Heart right ventricle (tissue), 16 donors: Measurements from ENCODE around the gene CCL18. TPM values are rescaled to one million over a fixed set of nuclear protein-coding genes. Genes with fewer than 3 reads are reported as not detected.
"Not testable (repeated sequence)": the region's sequence is repeated elsewhere in the genome, so short reads cannot be mapped to it uniquely, and the experiment has no call there.

ENCODE experiments used
- ATAC-seq, 8 donors: fragments of 200-7000 bp; cut with Tn5 transposase; one replicate each; pipeline ENCODE4 v1.9.1; 2020; ENCODE audit warnings: mild to moderate bottlenecking in 8 of 8, moderate library complexity in 8 of 8, moderate number of reproducible peaks in 1 of 8
- DNase-seq, 2 donors: peaks; one replicate each; pipeline ENCODE4 v3.0.0-alpha.2; 2020
- H3K27ac ChIP-seq, 10 donors: fragments of 200-600 bp; sonication (generic) in 2 of 10; one replicate each; pipeline versions ENCODE4 v1.5.0 to v1.8.0; 2020 to 2022; ENCODE audit warnings: mild to moderate bottlenecking in 3 of 10
- H3K27me3 ChIP-seq, 7 donors: fragments of 200-600 bp; one replicate each; pipeline ENCODE4 v1.8.0; 2021 to 2022; ENCODE audit warnings: mild to moderate bottlenecking in 2 of 7
- H3K36me3 ChIP-seq, 9 donors: fragments of 200-600 bp; sonication (generic) in 1 of 9; one replicate each; pipeline versions ENCODE4 v1.5.0 to v1.8.0; 2020 to 2022; ENCODE audit warnings: mild to moderate bottlenecking in 2 of 9
- H3K4me1 ChIP-seq, 9 donors: fragments of 200-600 bp; sonication (generic) in 1 of 9; one replicate each; pipeline versions ENCODE4 v1.5.0 to v1.8.0; 2020 to 2022; ENCODE audit warnings: mild to moderate bottlenecking in 4 of 9
- H3K4me3 ChIP-seq, 10 donors: fragments of 200-600 bp; sonication (generic) in 2 of 10; one replicate each; pipeline versions ENCODE4 v1.5.0 to v1.8.0; 2020 to 2022; ENCODE audit warnings: mild to moderate bottlenecking in 7 of 10, moderate library complexity in 2 of 10
- H3K9me3 ChIP-seq, 11 donors: fragments of 200-600 bp in 10 of 11; sonication (generic) in 2 of 11; one replicate each; pipeline versions ENCODE4 v1.5.0 to v1.8.0; 2013 to 2022; ENCODE audit warnings: mild to moderate bottlenecking in 2 of 11, control low read depth in 1 of 11, moderate library complexity in 1 of 11
- WGBS, 2 donors: extraction: QIAGEN DNeasy Blood & Tissue Kit; methylation state at CpG; one replicate each; pipeline ENCODE4 v1.1.7; 2013; ENCODE audit warnings: inconsistent platforms in 1 of 2; 5-methylcytosine and 5-hydroxymethylcytosine counted together
- intact Hi-C, 10 donors: fragments of 100-400 bp; cut with DNase I; formaldehyde crosslinking; loops; one replicate each; pipeline versions ENCODE4 v1.11.1 to v1.14.2; 2022
- polyA plus RNA-seq, 2 donors: library from polyadenylated mRNA; stranded (reverse); fragments of 200-250 nt; gene quantifications; one replicate each; pipeline ENCODE4 v1.2.3, GENCODE V29; 2013
- total RNA-seq, 10 donors: library from RNA; stranded (reverse); fragmentation: NEBNext Ultra II Directional in 3 of 10; extraction: Animal tissue kit (Norgen Biotek cat#: 25700) in 3 of 10; gene quantifications; one replicate each; pipeline versions ENCODE4 v1.2.1 to v1.2.4, GENCODE V29; 2021 to 2023
- TF ChIP-seq, protein P1 (sequence below), 9 donors: fragments of 200-600 bp; sonication (generic) in 2 of 9; IDR thresholded peaks; one replicate each; pipeline versions ENCODE4 v1.5.0 to v1.8.0; 2021 to 2022; ENCODE audit warnings: antibody characterized with exemption in 9 of 9, mild to moderate bottlenecking in 5 of 9, moderate library complexity in 1 of 9
- donor health status: Arrhythmogenic right ventricular cardiomyopathy.
- donor health status: ischemic (EF 13 %, LVEDD 7.1; RV severe dilation, severe dysfunction).
- donor health status: healthy with polysubstance abuse.
- donor health status: DM: no; HTN: yes; CAD: no.
- donor health status: DM: no; HTN: no; CAD: no.
- donor health status: ischemic (EF 25% LVEDD 6.9; RV normal size, moderate dysfunction).
- donor health status: ischemic (EF 25% LVEDD 5.7; RV mildly dilated, moderate dysfunction).
- donor health status: healthy.
- donor health status: DM: yes; HTN: yes; CAD: no.
- donor health status: Ischemic cardiomyopathy.
- donor health status: ischemic (EF 35%, LVEDD 5.7; RV mildly dilated, moderate dysfunction).
- donor health status: nonischemic (EF 11% LVEDD 7.7; RV severe dilation, severe dysfunction).
- donor health status: DM: yes; HTN: yes; CAD: no.
- donor health status: PGD.
- donor health status: ischemic (EF 29% LVEDD 5.4; RV normal size, mild dysfunction).
- donor health status: nonischemic (EF 23%, LVEDD 6.1; RV moderate dilation, normal function).

Gene CCL18
- total and polyA plus RNA-seq, 12 donors = 0.83 to 21.0 (median 1.7) TPM; not detected in 1

DNA sequence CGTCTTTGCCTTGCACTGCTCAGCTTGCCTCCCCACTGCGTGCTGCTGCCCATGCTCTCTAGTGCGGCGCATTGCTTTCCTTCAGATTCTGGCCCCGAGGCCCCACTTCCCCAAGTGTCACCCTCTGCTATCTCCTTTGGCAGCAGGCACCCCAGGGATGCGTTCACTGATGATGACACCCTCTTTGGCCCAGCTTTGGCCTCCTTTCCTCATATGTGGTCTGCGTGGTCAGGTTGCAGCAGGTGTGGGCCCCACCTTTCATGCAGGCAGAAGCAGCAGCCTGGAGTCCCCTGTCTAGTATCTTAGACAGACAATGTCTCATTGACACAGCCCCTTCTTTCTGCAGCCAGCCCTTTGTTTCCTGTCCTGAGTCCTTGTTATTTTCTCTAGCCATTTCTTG lies 30.7 kb downstream of the CCL18 start:
- Histone ChIP-seq H3K27me3 (peaks cover 0 to 16% (median 6%) of the 10 kb centered on the region in 7 donors), H3K36me3 (no peaks in the 10 kb centered on the region), H3K27ac (no peak overlapping the region), H3K4me1 (peaks cover 0 to 21% (median 0%) of the 10 kb centered on the region in 9 donors), H3K9me3 (no peaks in the 10 kb centered on the region), H3K4me3 (no peak overlapping the region)
- TF ChIP-seq, protein P1, sequence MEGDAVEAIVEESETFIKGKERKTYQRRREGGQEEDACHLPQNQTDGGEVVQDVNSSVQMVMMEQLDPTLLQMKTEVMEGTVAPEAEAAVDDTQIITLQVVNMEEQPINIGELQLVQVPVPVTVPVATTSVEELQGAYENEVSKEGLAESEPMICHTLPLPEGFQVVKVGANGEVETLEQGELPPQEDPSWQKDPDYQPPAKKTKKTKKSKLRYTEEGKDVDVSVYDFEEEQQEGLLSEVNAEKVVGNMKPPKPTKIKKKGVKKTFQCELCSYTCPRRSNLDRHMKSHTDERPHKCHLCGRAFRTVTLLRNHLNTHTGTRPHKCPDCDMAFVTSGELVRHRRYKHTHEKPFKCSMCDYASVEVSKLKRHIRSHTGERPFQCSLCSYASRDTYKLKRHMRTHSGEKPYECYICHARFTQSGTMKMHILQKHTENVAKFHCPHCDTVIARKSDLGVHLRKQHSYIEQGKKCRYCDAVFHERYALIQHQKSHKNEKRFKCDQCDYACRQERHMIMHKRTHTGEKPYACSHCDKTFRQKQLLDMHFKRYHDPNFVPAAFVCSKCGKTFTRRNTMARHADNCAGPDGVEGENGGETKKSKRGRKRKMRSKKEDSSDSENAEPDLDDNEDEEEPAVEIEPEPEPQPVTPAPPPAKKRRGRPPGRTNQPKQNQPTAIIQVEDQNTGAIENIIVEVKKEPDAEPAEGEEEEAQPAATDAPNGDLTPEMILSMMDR (IDR thresholded peaks at IDR 0.05) = no peak
- no peak for ATAC-seq
- 87 to 90% methylated on average over 7 of the region's 7 CpGs for WGBS, 2 donors
- no peak for DNase-seq
- intact Hi-C loops = no loop called here

DNA sequence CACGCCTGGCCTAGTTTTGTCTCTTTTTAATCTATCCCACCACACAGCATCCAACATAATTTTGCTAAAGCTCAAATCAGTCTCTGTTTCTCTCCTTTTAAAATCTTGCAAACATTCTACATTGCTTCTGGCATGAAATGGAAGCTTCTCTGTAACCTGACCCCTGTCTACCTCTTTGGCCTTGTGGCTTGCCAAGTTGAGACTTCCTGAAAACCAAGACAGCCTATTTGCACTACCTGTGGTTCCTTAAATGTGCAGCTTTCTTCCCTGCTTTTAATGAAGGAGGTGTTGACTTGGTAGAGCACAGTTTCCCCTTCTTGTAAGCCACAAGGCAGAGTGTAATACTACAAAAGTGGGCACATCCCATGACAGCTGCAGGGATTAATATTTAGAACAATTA lies 31.9 kb downstream of the CCL18 start:
- intact Hi-C loops = no loop called here
- Histone ChIP-seq H3K27ac (no peak overlapping the region), H3K27me3 (peaks cover 0 to 10% (median 2%) of the 10 kb centered on the region in 7 donors), H3K9me3 (no peaks in the 10 kb centered on the region), H3K4me1 (peaks cover 0 to 10% (median 0%) of the 10 kb centered on the region in 9 donors), H3K4me3 (no peak overlapping the region), H3K36me3 (no peaks in the 10 kb centered on the region)
- TF ChIP-seq, protein P1 (IDR thresholded peaks at IDR 0.05) = no peak
- no peak for DNase-seq
- ATAC-seq = no peak
- 89 to 95% methylated on average over 1 of the region's 1 CpG for WGBS, 2 donors

DNA sequence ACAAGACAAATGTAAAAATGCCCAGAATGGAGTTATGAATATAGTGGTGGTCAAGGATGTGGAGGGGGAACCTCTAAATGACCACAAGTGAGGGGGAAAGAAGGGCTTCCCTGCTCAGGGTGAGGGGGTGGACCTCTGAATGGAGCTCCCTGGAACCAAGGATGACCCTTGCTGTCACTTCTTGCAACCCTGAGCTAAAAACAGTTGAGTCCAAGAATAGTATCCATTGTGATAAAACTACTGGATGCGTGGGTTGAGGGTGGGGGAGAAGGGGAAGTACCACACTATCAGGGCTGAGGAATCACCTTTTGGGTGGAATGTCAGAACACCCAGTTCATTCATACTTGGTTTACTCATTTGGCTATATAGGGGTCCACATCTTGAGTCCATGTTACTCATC lies 34.9 kb downstream of the CCL18 start:
- H3K4me1 ChIP-seq = peaks cover 0 to 10% (median 0%) of the 10 kb centered on the region in 9 donors
- H3K27ac ChIP-seq, H3K9me3 ChIP-seq, intact Hi-C loops, H3K4me3 ChIP-seq, ATAC-seq, H3K36me3 ChIP-seq, DNase-seq, H3K27me3 ChIP-seq: not testable (repeated sequence)
- 38 to 53% methylated on average over 1 of the region's 1 CpG for WGBS, 2 donors

DNA sequence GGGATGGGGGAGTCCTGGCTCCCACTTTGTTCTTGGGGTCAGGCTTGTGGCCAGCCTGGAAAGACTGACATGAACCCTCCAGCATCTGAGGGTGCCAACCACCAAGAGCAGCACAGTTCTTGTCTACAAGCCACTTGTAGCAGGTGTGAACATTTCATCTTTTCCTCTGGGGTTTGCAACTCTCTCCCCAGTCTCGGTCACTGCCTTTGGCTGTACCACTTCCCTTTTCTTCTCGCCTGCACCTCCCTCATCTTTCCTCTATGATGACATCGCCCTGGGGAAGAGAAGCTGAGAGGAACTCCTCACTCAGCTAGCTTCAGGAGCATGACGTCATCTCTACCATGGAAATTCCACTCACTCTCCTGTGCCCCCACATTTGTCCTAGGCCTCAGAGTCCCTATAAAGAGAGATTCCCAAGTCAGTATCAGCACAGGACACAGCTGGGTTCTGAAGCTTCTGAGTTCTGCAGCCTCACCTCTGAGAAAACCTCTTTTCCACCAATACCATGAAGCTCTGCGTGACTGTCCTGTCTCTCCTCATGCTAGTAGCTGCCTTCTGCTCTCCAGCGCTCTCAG lies 39.4 kb downstream of the CCL18 start, which contains the start of gene CCL4:
Gene CCL4 (plus strand): TSS at position 427 of the 575 bp plus-strand sequence. CDS start 79 bp downstream, at position 506.
- Histone ChIP-seq H3K27me3 (peaks cover 0 to 20% (median 4%) of the 10 kb centered on the region in 7 donors), H3K27ac (peak within 1 kb of the TSS in 1 of 10 donors; percentile 73), H3K4me3 (peak within 1 kb of the TSS in 1 of 10 donors; percentile 27), H3K4me1 (peaks cover 0 to 40% (median 0%) of the 10 kb centered on the region in 9 donors)
- H3K36me3 ChIP-seq, DNase-seq, H3K9me3 ChIP-seq, intact Hi-C loops: not testable (repeated sequence)
- WGBS, 2 donors = 58 to 61% methylated on average over 6 of the region's 6 CpGs
- peak; percentile 61 to 85 (median 72) for ATAC-seq

DNA sequence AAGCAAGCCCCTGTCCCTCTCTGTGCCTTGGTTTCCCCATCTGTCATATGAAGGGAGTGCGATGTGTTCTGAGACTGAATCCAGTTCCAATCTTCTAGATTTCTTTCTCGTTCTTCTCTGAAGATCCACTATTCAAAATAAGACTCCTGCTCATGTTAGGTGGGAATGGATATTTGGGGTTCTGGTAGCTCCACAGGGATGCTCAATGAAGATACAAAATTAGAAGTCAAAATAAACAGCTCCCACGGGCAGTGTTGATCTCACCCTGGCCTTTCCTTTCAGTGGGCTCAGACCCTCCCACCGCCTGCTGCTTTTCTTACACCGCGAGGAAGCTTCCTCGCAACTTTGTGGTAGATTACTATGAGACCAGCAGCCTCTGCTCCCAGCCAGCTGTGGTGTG lies 40.2 kb downstream of the CCL18 start:
- H3K36me3 ChIP-seq, H3K9me3 ChIP-seq, intact Hi-C loops, ATAC-seq, DNase-seq: not testable (repeated sequence)
- H3K27me3 ChIP-seq = peaks cover 0 to 24% (median 4%) of the 10 kb centered on the region in 7 donors
- H3K27ac ChIP-seq = peak overlapping the region in 1 of 10 donors; percentile 73
- 40 to 55% methylated on average over 4 to 6 of the region's 7 CpGs for WGBS, 2 donors
- peaks cover 0 to 45% (median 0%) of the 10 kb centered on the region in 9 donors for H3K4me1 ChIP-seq
- peak overlapping the region in 1 of 10 donors; percentile 27 for H3K4me3 ChIP-seq

DNA sequence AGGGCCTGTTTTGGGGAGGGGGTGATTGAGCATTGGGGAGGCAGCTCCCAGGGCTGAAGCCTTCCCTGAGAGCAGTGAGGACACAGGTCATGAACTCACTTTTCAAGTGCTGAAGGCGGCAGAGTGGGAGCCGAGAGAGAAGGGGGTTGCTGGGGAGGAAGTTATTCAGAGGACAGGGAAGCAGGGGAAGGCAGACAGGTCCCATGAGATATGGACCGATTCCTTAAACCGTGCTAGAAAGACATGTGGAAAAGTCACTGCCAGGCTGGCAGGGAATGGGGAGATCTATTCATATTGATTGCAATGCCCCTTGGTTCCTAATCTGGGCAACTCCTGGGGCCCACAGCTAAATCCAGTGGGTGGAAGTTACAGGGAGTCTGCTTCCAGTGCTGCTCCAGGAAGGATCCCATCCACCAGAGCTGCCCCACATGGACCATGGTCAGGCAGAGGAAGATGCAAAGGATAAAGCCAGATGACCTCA lies 40.7 kb downstream of the CCL18 start:
- no peaks in the 10 kb centered on the region for H3K36me3 ChIP-seq
- no peak for ATAC-seq
- peak overlapping the region in 1 of 10 donors; percentile 27 for H3K4me3 ChIP-seq
- DNase-seq = no peak
- 16 to 21% methylated on average over 4 of the region's 4 CpGs for WGBS, 2 donors
- peaks cover 0 to 29% (median 4%) of the 10 kb centered on the region in 7 donors for H3K27me3 ChIP-seq
- no peaks in the 10 kb centered on the region for H3K9me3 ChIP-seq
- TF ChIP-seq, protein P1 (IDR thresholded peaks at IDR 0.05) = no peak
- intact Hi-C loops = no loop called here
- H3K27ac ChIP-seq = peak overlapping the region in 1 of 10 donors; percentile 73
- H3K4me1 ChIP-seq = peaks cover 0 to 45% (median 0%) of the 10 kb centered on the region in 9 donors
